G401.6 (cell line): Measurements from ENCODE around the gene ASAP3.

ENCODE experiments used
- FAIRE-seq: peaks from 2 replicates; lab custom pipeline; 2012; peaks lifted over from hg19 to GRCh38; lab: Jason Lieb, UNC

Gene ASAP3

DNA sequence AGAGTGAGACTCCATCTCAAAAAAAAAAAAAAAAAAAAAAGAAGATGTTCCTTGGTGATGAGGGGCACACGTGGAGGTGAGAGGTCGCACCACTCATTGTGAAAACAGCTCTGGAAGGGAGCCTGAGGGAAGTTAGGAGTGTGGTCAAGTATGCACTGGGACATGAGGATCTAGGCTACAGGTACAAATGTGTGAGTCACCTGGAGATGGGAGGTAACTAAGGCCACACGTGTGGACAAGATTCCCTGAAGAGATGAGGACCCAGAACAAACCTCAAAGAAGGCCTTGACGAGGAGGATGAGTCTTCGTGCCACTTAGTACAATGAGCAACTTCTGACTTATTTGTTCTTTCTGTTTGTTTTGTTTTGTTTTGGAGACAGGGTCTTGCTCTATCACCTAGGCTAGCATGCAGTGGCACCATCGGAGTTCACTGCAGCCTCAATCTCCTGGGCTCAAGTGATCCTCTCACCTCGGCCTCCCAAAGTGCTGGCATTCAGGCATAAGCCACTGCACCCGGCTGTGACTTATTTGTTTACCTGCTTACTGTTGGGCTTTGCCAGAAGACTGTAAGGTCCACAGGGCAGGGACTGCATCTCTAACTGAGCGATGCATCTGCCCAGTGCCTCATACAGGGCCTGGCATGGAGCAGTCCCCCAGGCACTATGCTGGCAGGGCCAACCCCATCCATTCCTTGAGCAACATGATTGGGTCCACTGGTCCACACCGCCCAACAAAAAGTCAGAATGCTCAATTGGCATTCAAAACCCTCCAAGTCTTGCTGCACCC, 6.4 kb downstream of the ASAP3 start:
- FAIRE-seq, result no peak

DNA sequence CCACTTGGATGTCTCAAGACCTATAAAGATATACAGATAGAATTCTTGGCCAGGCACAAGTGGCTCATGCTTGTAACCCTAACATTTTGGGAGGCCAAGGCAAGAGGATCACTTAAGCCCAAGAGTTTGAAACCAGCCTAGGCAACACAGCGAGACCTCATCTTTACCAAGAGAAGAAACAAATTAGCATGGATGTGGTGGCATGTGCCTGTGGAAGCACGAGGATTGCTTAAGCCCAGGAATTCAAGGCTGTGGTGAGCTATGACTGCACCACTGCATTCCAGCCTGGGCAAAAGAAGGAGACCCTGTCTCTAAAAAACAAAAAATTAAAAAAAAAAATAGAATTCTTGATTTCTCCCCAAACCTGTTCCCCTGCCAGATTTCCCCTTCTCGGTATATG, 8.3 kb downstream of the ASAP3 start:
- no peak for FAIRE-seq

DNA sequence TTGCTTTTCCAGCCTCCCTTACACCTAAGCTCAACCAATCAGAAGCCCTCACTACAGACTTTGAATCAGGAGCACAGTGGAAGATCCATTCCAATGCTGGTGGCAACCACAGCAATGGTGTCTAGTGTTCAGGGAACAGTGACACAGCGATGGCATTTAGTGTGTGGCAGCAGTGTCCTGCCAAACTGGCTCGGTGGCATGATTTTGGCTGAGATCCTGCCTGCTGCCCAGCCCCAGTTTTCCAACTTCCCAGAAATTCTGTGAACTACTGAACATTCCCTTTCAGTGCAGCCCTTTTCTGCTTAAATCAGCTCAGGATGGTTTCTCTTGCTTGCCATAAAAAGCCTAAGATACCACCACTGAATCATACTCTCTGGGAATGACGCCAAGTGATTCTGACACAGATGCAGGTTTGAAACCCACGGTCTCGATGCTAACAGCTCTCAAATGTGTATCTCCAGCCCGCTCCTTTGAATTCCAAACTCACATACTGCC, 8.8 kb downstream of the ASAP3 start:
- FAIRE-seq, result no peak

DNA sequence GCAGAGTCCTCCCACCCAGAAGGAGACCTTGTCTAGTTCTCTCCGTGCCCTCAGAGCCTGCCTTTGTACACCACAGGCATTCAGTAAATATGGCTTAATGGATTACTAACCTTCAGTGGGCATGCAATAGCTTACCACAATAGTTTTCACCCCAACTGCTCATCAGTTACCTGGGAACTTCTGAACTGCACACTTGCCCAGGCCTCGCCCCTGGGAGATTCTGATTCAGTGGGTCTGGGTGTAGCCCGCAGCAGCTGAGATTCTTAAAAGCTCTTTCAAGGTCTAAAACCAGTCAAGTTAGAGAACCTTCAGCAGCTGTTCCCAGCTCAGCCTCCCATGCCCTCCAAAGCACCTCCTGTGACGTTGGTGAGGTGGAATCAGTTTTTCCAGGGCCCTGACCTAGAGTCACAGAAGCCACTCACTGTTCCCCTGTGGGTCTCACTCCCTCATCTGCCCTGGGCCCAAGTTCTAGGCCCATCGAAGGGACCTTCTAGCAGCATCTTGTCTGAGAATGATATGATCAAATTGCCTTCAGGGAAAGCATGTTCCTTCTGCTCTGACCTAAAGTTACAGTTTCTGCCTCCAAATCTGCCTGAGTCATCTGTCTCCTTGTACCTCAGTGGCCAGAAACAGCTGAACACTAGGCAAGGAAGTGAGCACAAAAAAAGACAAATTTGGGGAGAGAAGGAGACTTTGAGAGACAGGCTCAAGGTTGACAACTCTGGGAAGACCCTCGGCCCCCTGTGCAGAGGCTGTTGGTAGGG, 10.8 kb downstream of the ASAP3 start:
- no peak for FAIRE-seq

DNA sequence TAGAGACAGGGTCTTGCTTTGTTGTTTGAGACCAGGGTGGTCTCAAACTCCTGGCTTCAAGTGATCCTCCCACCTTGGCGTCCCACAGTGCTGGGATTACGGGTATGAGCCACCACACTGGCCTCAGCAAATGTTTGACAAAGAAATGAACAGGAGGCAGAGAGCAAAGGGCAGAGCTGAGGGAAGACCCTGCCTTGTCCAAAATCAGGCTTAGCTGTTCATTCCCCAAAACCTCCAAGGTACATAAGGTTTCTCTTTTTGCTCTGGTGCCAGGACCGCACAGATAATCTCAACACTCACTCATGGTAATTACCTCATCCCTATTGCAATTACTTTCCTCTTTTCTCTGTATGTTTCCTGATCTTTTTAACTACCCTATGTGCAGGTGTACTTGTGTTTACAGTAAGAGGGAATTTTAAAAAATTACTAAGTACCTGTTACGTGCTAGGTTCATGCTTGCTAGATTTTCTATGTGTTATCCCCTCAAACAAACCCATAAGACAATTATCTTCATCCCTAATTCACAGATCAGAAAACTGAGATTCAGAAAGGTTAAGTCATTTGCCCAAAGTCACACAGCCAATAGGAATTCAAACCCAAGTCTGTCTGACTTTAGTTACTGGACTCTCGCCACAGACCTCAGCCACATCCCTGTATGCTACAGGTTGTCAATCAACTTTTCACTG, 11.5 kb downstream of the ASAP3 start:
- FAIRE-seq, result no peak

DNA sequence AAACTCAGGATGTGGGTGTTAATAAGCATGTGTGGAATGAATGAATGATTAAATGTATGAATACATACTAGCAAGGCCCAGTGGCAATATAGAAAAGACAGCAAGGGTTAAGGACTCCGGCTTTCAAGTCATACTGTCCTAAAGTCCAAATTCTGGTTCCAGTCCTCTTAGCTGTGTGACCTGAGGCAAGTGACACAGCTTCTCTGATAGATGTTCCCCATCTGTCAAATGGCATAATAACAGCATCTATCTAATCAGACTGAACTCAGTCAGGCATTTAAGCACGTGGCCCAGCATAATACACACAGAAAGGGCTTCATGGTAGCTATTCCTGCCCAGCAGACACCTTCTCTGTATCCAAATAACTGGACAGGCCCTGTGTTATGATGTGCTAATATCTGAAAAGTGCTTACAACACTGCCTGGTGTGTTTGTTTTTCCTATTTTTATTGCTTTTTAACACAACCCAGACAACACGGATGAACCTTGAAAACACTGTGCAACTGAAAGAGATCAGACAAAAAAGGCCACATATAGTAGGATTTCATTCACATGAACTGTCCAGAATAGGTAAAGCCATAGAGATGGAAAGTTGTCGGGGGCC, 12.4 kb downstream of the ASAP3 start:
- no peak for FAIRE-seq

DNA sequence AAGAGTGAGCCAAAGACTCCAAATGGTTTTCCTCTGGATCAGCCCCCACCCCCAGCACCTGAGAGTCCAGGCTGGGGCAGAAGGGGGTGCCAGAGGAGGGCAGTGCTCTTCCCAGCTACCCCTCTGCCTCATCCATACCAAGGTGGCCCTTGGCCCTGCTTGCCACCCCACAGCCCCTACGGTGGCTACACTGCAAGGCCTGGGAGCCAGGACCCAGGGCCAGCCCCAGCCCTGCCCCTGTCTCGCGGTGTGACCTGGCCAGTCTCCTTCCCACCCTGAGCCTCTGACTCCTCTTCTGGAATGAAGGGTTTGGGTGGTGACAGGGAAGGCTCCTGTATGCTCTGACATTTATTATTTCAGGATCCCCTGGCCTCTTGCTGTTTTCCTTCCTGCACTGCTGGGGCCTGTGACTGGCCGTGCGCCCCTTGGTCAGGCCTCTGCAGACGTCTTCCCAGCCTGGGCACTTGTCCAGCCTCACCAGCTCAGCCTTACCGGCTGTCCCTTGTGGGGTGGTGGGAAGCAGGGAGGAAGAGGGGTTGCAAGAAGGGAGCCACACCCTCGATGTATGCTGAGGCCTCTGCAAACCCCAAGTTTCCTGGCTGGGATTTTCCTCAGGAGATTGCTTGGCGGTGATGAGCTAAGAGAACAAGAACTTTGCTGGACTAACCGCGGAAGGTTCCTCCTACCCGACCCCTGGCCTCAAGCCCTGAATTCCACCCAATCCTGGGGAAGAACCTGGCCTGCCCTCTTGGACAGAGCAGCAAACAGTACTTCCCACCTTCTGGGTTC, 13.5 kb downstream of the ASAP3 start:
- no peak for FAIRE-seq

DNA sequence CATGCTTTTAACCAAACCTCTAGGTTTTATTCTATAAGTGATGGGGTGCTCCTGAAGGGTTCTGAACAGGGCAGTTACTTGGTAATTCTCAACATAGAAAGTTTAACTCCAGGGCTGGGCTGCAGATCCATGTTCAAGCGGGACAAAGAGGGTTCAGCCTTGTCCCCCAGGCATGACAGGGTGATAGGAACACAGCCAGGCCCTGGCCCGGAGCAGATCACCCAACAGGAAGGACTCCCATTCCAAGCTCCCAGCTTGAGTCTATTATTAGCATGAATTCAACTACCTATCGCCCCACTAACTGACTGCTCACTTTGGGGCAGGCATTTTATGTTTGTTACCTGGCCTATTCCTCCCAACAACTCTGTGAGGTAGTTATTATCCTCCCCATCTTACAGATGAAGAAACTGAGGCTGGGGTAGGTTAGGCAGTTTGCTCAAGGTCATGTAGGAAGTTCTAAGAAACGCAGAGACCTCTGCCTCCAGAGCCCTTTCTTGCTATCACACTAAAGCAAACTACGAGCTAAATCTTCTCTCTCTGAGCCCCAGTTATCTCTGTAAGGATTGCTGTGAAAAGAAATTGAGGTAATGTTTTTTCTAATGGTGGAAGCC, 14.5 kb downstream of the ASAP3 start:
- no peak for FAIRE-seq

DNA sequence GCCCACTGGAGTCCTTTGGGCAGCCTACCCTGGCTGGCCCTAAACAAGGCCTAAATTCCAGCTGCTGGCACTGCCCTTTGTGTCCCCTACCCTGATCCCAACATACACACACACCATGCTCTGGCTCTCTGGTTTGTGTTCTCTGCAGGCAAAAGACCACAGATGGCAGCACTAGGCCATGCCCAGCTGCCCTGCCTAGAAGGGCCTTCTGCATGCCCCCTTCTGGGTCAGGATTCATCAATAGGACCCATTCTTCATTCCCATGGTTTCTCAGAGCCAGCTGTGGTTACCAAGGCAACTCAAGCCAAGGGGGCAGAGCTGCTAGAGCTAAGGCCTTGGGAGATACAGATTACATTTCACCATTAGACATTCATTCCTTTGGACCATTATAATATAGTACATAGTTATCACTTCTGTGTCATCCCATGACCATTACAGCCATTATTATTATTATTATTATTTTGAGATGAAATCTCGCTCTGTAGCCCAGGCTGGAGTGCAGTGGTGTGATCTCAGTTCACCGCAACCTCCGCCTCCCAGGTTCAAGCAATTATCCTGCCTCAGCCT, 17.5 kb downstream of the ASAP3 start:
- FAIRE-seq, result no peak

DNA sequence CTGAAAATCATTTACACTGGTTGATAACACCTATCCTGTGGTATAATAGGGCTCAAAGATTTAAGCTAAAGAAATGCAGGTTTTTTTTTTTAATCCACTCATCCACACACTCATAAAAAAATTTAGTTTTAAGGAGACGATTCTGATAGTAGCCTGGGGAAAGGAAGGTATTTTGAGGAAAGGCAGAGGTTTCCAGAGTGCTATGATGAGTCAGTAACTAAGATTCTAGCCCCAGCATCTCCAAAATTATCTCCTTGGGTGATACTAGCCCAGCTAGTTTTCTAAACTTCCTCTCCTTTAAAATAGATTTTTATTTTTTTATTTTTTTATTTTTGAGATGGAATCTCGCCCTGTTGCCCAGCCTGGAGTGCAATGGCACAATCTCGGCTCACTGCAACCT, 20.7 kb downstream of the ASAP3 start:
- no peak for FAIRE-seq

DNA sequence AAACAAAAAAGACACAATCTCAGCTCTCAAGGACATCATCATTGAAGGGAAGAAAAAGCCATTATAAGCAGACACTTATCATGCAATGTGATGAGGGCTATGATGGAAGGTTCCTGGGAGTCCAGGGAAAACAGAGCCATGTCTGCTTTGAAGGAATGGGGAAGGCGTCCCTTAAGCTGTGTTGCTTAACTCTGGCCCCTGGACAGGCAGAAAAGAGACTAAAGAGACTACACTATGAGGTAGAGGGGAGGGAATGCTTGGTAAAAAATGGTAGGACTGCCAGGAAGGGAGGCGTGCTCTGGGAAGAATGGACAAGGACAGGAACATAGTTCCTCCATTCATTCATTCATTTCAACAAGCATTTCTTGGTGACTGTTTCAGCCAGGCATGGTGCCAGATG, 21.2 kb downstream of the ASAP3 start:
- no peak for FAIRE-seq

DNA sequence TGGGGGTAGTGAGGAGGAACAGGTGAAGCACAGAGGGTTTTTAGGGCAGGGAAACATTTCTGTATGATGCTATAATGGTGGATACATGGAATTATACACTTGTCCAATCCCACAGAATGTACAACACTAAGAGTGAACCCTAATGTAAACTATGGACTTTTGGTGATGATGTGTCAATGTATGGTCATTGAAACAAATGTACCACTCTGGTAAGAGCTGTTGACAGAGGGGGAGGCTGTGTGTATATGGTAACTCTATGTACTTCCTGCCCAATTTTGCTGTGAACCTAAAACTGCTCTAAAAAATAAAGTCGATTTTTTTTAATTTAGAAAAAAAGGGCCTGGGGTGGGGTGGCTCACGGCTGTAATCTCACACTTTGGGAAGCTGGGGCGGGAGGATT, 22.9 kb downstream of the ASAP3 start:
- no peak for FAIRE-seq

DNA sequence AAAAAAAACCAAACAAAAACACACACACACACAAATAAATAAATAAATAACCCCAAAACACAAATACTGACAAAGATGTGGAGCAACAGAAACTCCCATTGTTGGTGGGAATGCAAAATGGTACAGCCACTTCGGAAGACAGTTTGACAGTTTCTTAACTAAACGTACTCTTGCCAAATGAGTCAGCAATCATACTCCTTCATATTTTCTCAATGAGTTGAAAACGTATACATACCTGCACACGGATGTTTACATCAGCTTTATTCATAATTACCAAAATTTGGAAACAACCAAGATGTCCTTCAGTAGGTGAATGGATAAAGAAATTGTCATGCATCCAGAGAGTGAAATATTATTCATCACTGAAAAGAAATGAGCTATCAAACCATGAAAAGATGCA, 23.5 kb downstream of the ASAP3 start:
- no peak for FAIRE-seq

DNA sequence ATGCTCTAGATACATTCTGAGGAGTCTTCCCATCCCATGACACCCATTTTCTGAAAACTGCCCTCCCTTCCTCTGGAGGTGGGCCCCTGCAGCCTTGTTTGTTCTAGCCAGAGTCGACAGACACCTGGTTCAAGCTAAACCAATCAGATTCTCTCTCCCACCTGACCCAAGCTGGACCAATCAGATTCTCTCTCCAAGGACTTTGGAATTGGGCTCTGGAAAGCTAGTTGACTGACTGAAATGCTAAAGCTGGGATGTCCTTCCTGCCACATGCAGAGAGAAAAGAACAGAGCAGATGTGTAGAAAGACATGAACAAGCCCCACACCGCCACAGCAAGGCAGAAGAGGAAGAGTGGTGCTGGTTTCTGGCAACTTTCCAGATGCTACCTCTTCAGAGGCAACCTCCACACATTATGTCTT, 24.6 kb downstream of the ASAP3 start:
- FAIRE-seq, result no peak

DNA sequence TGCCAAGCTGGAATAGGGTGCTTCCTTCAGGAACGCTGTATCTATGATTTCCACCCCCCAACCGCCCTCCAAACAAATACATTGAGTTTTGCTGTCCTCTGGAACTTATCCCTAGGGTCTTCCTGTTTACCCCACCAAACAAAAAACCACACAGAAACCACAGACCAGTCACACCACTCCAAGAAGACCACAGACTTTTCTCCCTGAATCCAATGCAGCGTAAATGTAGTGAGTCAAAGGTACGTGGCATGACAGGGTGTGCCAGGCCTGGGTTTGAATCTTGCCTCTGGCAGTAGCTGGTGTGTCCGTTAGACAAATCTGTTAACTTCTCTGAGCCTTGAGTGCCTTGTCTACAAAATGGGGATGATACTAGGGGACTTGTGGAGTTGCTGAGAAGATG, 27.8 kb downstream of the ASAP3 start:
- FAIRE-seq, result no peak

DNA sequence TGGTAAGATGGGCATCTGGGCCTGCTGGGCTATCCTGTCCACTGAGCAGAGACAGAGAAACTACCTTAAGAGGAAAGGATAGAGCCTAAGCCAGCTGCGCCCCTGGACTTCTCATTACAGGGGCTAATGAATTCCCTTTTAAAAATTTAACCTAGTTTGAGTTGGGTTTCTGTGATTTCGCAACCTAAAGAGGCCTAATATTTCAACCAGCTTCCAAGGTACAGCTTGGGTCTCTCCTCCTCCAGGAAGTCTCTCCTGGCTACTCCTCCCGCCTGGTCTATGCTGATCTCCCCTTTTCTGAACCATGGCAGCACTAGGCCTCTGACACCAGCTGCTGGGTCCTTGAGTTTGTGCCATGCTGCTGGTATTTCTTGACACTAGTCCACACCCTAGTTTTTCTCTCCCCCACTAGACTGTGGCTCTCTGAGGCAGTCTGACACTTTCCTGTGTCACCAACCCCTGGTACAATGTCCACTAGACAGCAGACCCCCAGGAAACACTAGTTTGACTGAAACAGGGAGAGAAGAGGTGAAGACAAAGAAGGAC, 30.5 kb downstream of the ASAP3 start:
- FAIRE-seq, result no peak

DNA sequence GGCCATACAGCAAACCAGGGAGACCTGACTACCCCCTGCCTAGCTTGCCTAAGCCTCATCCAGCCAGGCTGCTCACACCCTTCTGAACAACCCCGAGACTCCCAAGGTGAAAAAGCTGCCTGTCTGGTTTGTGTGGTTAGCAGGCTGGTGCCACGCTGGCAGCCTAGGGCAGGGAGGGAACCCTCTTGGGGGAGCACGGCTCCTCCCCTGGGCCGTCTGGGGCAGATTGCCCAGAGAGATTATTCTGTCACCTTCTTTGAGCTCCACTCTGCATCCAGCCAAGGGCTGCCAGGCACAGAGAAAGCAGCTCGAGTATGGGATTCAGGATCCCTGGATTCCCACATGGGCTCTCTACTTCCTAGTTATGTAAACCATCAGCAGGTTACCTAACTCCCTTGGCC, 32.0 kb downstream of the ASAP3 start:
- FAIRE-seq, result no peak

DNA sequence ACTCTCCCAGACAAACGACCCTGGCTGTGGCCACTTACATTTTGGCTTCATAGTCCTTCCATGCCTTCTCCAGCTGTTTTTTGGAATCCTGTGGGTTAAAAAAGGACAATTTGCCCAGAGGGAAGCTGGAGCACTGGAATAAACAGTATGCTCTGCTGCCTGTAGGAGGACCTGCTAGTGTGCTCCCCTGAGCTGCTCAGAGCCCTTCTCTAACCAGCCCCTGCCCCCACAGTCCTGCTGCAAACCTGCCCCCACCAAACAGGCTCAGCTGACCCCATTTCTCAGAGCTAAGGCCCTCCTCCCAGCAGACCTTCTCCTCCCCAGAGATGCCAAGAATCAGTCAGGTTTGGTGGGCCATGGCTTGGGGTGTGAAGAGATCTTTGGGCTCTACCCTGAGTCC, 32.5 kb downstream of the ASAP3 start:
- no peak for FAIRE-seq

DNA sequence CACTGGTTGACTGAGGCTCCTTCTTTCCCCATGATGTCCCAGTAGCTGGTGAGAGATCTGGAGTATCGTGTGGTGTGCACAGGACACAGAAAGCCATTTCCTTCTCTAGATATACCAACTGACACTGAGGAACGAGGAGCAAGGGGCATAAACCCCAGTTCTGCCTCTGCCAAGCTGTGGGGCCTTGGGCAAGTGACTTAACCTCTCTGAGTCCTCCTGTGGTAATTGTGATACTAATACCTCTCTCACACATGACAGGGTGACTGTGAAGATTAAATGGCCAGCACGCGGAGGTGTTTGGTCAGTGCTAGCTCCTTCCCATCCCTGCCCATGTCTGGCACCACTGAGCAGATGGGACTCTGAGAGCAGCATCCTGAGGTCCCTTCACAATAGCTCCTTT, 33.1 kb downstream of the ASAP3 start:
- no peak for FAIRE-seq

DNA sequence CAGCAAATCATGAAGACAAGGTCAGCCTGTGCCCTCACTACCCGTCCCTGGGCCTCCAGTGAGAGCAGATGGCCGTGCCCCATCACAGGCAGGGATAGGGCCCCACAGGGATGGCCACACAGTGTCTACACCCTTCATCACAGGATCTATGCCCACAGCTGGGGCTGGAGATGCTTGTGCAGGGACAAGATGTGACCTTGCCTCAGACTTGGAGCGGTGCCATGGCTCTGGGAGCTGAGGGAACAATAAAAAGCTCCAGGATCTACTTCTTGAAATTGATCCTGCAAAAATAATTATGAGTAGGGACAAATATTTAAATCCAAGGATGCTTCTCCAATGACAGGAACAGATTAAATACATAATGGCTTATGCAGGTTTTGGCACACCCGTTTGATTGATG, 34.0 kb downstream of the ASAP3 start:
- FAIRE-seq, result no peak

DNA sequence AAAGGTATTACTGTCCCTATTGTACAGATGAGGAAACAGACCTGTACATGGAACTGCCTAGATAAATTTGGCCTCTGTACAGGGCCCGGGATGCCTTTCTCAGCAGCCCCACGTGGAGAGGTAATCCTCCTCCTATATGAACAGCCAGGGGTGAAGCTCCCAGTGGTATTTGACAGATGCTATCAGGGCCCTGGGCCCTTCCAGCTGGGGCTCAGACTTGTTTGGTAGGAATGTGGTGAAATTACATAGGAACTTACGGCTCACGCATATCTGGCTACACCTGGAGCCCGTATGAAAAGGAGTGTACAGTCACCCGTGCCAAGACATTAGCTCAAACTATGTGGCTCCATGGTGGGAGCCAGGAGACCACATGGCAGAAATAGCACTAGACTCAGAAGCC, 34.7 kb downstream of the ASAP3 start:
- no peak for FAIRE-seq
